GM18507 (cell line): ENCODE results near the gene CKAP5.

Source experiments
- DNase-seq: peaks from one replicate; pipeline ENCODE4 v3.0.0; 2011; ENCODE audit warnings: low read depth; ENCODE audit not compliant: insufficient read length; ENCODE audit errors: extremely low spot score
- FAIRE-seq: peaks from 2 replicates; lab custom pipeline; 2011; peaks lifted over from hg19 to GRCh38; lab: Jason Lieb, UNC

CKAP5 gene

GRCh38 chr11:46845740-46846509 lies at the start of gene CKAP5:
CKAP5 (minus strand) TSS chr11:46846280; CDS start chr11:46821231, 25,049 bp downstream.
- FAIRE-seq (peak; percentile 86), DNase-seq (peak; percentile 95)

- FAIRE-seq (no peak), DNase-seq (no peak)
These were observed 49.7 kb upstream of the CKAP5 start for GRCh38 chr11:46895821-46896220.

GRCh38 chr11:46894961-46895360 lies 48.9 kb upstream of the CKAP5 start:
- no peak for FAIRE-seq

GRCh38 chr11:46894506-46894905 lies 48.4 kb upstream of the CKAP5 start:
- DNase-seq (no peak), FAIRE-seq (no peak)

More at GRCh38 chr11:46894961-46895360, 48.9 kb upstream of the CKAP5 start:
- no peak for DNase-seq

GRCh38 chr11:46892838-46893237 lies 46.8 kb upstream of the CKAP5 start:
- no peak for FAIRE-seq
- DNase-seq: no peak

GRCh38 chr11:46892109-46892508 lies 46.0 kb upstream of the CKAP5 start:
- DNase-seq (no peak), FAIRE-seq (no peak)

GRCh38 chr11:46890665-46891064 lies 44.6 kb upstream of the CKAP5 start:
- no peak for DNase-seq
- FAIRE-seq: no peak

GRCh38 chr11:46889689-46890475 lies 43.8 kb upstream of the CKAP5 start:
- DNase-seq: peak; percentile 60
- FAIRE-seq: peak; percentile 91

- DNase-seq: no peak
- FAIRE-seq: no peak
These were observed 43.2 kb upstream of the CKAP5 start for GRCh38 chr11:46889251-46889650.

GRCh38 chr11:46888636-46889035 lies 42.6 kb upstream of the CKAP5 start:
- no peak for FAIRE-seq
- DNase-seq: no peak

- DNase-seq (no peak), FAIRE-seq (no peak)
These were observed 40.1 kb upstream of the CKAP5 start for GRCh38 chr11:46886211-46886610.

GRCh38 chr11:46879056-46879585 lies 33.0 kb upstream of the CKAP5 start:
- no peak for FAIRE-seq

GRCh38 chr11:46877580-46877979 lies 31.5 kb upstream of the CKAP5 start:
- no peak for FAIRE-seq

More at GRCh38 chr11:46879056-46879585, 33.0 kb upstream of the CKAP5 start:
- no peak for DNase-seq

GRCh38 chr11:46876471-46876870 lies 30.4 kb upstream of the CKAP5 start:
- DNase-seq (no peak), FAIRE-seq (no peak)

More at GRCh38 chr11:46877580-46877979, 31.5 kb upstream of the CKAP5 start:
- DNase-seq: no peak

GRCh38 chr11:46874586-46874985 lies 28.5 kb upstream of the CKAP5 start:
- DNase-seq (no peak), FAIRE-seq (no peak)

GRCh38 chr11:46868912-46869311 lies 22.8 kb upstream of the CKAP5 start:
- FAIRE-seq (no peak), DNase-seq (no peak)

- DNase-seq (no peak), FAIRE-seq (no peak)
These were observed 19.3 kb upstream of the CKAP5 start for GRCh38 chr11:46865340-46865739.

GRCh38 chr11:46860218-46860617 lies 14.1 kb upstream of the CKAP5 start:
- FAIRE-seq (no peak), DNase-seq (no peak)

GRCh38 chr11:46858920-46859546 lies 13.0 kb upstream of the CKAP5 start:
- DNase-seq (no peak), FAIRE-seq (no peak)

- FAIRE-seq (no peak), DNase-seq (no peak)
These were observed 11.6 kb upstream of the CKAP5 start for GRCh38 chr11:46857666-46858065.
